ENCODE data around the gene SLC39A9.

SLC39A9 gene

GRCh38 chr14:69398053-69398817, at the start of gene SLC39A9, which contains the start of gene ERH:
SLC39A9 (plus strand) TSS chr14:69398692; CDS start chr14:69399370, 678 bp downstream.
ERH (minus strand) TSS chr14:69398299; CDS start chr14:69398233, 66 bp downstream.
- H3K27me3 Mint-ChIP-seq: no peaks in the 10 kb centered on the region
- H3K9me3 Mint-ChIP-seq (ENCODE audit: low read depth): no peaks in the 10 kb centered on the region
- peaks cover 69% of the 10 kb centered on the region for H3K4me1 Mint-ChIP-seq (ENCODE audit: low read depth)
- peak within 1 kb of the TSS; percentile 98 for H3K4me3 Mint-ChIP-seq
- H3K27ac Mint-ChIP-seq: peak within 1 kb of the TSS; percentile 100
- H3K36me3 Mint-ChIP-seq: peaks cover 5% of the 10 kb centered on the region

- H3K36me3 Mint-ChIP-seq: no peaks in the 10 kb centered on the region
- no peak overlapping the region for H3K4me3 Mint-ChIP-seq
- H3K27me3 Mint-ChIP-seq: peaks cover 8% of the 10 kb centered on the region
- H3K9me3 Mint-ChIP-seq (ENCODE audit: low read depth): no peaks in the 10 kb centered on the region
- no peak overlapping the region for H3K27ac Mint-ChIP-seq
- peaks cover 3% of the 10 kb centered on the region for H3K4me1 Mint-ChIP-seq (ENCODE audit: low read depth)
These were observed 49.3 kb upstream of the SLC39A9 start for GRCh38 chr14:69349091-69349777.

GRCh38 chr14:69350892-69351291, 47.6 kb upstream of the SLC39A9 start:
- Mint-ChIP-seq H3K36me3 (no peaks in the 10 kb centered on the region), H3K4me3 (no peak overlapping the region), H3K27ac (no peak overlapping the region), H3K4me1 (ENCODE audit: low read depth) (peaks cover 9% of the 10 kb centered on the region), H3K9me3 (ENCODE audit: low read depth) (no peaks in the 10 kb centered on the region), H3K27me3 (peaks cover 8% of the 10 kb centered on the region)

GRCh38 chr14:69351385-69351784, 47.1 kb upstream of the SLC39A9 start:
- Mint-ChIP-seq H3K27ac (no peak overlapping the region), H3K9me3 (ENCODE audit: low read depth) (no peaks in the 10 kb centered on the region), H3K36me3 (no peaks in the 10 kb centered on the region), H3K27me3 (peaks cover 8% of the 10 kb centered on the region), H3K4me3 (no peak overlapping the region), H3K4me1 (ENCODE audit: low read depth) (peaks cover 9% of the 10 kb centered on the region)

GRCh38 chr14:69351911-69352310, 46.6 kb upstream of the SLC39A9 start:
- H3K4me3 Mint-ChIP-seq: no peak overlapping the region
- no peak overlapping the region for H3K27ac Mint-ChIP-seq
- H3K36me3 Mint-ChIP-seq: no peaks in the 10 kb centered on the region
- H3K27me3 Mint-ChIP-seq: peaks cover 8% of the 10 kb centered on the region
- H3K4me1 Mint-ChIP-seq (ENCODE audit: low read depth): peaks cover 9% of the 10 kb centered on the region
- no peaks in the 10 kb centered on the region for H3K9me3 Mint-ChIP-seq (ENCODE audit: low read depth)

- H3K9me3 Mint-ChIP-seq (ENCODE audit: low read depth): no peaks in the 10 kb centered on the region
- no peak overlapping the region for H3K27ac Mint-ChIP-seq
- no peak overlapping the region for H3K4me3 Mint-ChIP-seq
- peaks cover 9% of the 10 kb centered on the region for H3K4me1 Mint-ChIP-seq (ENCODE audit: low read depth)
- H3K27me3 Mint-ChIP-seq: peaks cover 1% of the 10 kb centered on the region
- H3K36me3 Mint-ChIP-seq: no peaks in the 10 kb centered on the region
These were observed 45.3 kb upstream of the SLC39A9 start for GRCh38 chr14:69353168-69353567.

- Mint-ChIP-seq H3K4me3 (peak overlapping the region; percentile 23), H3K9me3 (ENCODE audit: low read depth) (no peaks in the 10 kb centered on the region), H3K4me1 (ENCODE audit: low read depth) (peaks cover 15% of the 10 kb centered on the region), H3K27me3 (no peaks in the 10 kb centered on the region), H3K27ac (peak overlapping the region; percentile 80), H3K36me3 (no peaks in the 10 kb centered on the region)
These were observed 43.9 kb upstream of the SLC39A9 start for GRCh38 chr14:69354383-69355153.

GRCh38 chr14:69355154-69355597, 43.3 kb upstream of the SLC39A9 start:
- Mint-ChIP-seq H3K4me3 (no peak overlapping the region), H3K4me1 (ENCODE audit: low read depth) (peaks cover 15% of the 10 kb centered on the region), H3K36me3 (no peaks in the 10 kb centered on the region), H3K27ac (no peak overlapping the region), H3K9me3 (ENCODE audit: low read depth) (no peaks in the 10 kb centered on the region), H3K27me3 (no peaks in the 10 kb centered on the region)

- Mint-ChIP-seq H3K4me1 (ENCODE audit: low read depth) (peaks cover 15% of the 10 kb centered on the region), H3K27ac (no peak overlapping the region), H3K9me3 (ENCODE audit: low read depth) (no peaks in the 10 kb centered on the region), H3K4me3 (no peak overlapping the region), H3K27me3 (no peaks in the 10 kb centered on the region), H3K36me3 (no peaks in the 10 kb centered on the region)
These were observed 42.7 kb upstream of the SLC39A9 start for GRCh38 chr14:69355607-69356281.

GRCh38 chr14:69356903-69357543, 41.5 kb upstream of the SLC39A9 start:
- H3K4me1 Mint-ChIP-seq (ENCODE audit: low read depth): peaks cover 15% of the 10 kb centered on the region
- H3K36me3 Mint-ChIP-seq: no peaks in the 10 kb centered on the region
- no peak overlapping the region for H3K27ac Mint-ChIP-seq
- no peaks in the 10 kb centered on the region for H3K9me3 Mint-ChIP-seq (ENCODE audit: low read depth)
- H3K27me3 Mint-ChIP-seq: no peaks in the 10 kb centered on the region
- H3K4me3 Mint-ChIP-seq: no peak overlapping the region

GRCh38 chr14:69357544-69358200, 40.8 kb upstream of the SLC39A9 start:
- Mint-ChIP-seq H3K4me1 (ENCODE audit: low read depth) (peaks cover 15% of the 10 kb centered on the region), H3K27ac (no peak overlapping the region), H3K4me3 (no peak overlapping the region), H3K27me3 (no peaks in the 10 kb centered on the region), H3K36me3 (no peaks in the 10 kb centered on the region), H3K9me3 (ENCODE audit: low read depth) (no peaks in the 10 kb centered on the region)

GRCh38 chr14:69358233-69358963, 40.1 kb upstream of the SLC39A9 start:
- Mint-ChIP-seq H3K27ac (no peak overlapping the region), H3K9me3 (ENCODE audit: low read depth) (no peaks in the 10 kb centered on the region), H3K36me3 (no peaks in the 10 kb centered on the region), H3K4me3 (no peak overlapping the region), H3K27me3 (no peaks in the 10 kb centered on the region), H3K4me1 (ENCODE audit: low read depth) (peaks cover 15% of the 10 kb centered on the region)

GRCh38 chr14:69358966-69359365, 39.5 kb upstream of the SLC39A9 start:
- H3K4me3 Mint-ChIP-seq: no peak overlapping the region
- no peak overlapping the region for H3K27ac Mint-ChIP-seq

More at GRCh38 chr14:69358966-69359365, 39.5 kb upstream of the SLC39A9 start:
- no peaks in the 10 kb centered on the region for H3K9me3 Mint-ChIP-seq (ENCODE audit: low read depth)
- no peaks in the 10 kb centered on the region for H3K36me3 Mint-ChIP-seq
- peaks cover 15% of the 10 kb centered on the region for H3K4me1 Mint-ChIP-seq (ENCODE audit: low read depth)
- no peaks in the 10 kb centered on the region for H3K27me3 Mint-ChIP-seq

Measured in activated naive CD8-positive, alpha-beta T cell (primary cell).